Tibial artery (tissue), 4 donors: ENCODE measurements around the gene PDZRN4.

Experiments
- DNase-seq, 2 donors: peaks; one replicate each; pipeline ENCODE4 v3.0.0-alpha.2; 2019
- H3K27ac ChIP-seq, 2 donors: fragments of 200-600 bp; sonication (generic) in 1 of 2; 1 replicate in 1 of 2; 2 replicates in 1 of 2; pipeline ENCODE4 v1.5.1; 2018 to 2019; ENCODE audit warnings: mild to moderate bottlenecking in 1 of 2
- H3K27me3 ChIP-seq, 2 donors: fragments of 200-600 bp; sonication (generic) in 1 of 2; one replicate each; pipeline versions ENCODE4 v1.5.1 to v1.6.0; 2016 to 2019
- H3K36me3 ChIP-seq, 3 donors: fragments of 200-600 bp; sonication (generic) in 2 of 3; one replicate each; pipeline ENCODE4 v1.5.1; 2016 to 2019; ENCODE audit warnings: mild to moderate bottlenecking in 2 of 3
- H3K4me1 ChIP-seq, 4 donors: fragments of 200-600 bp; sonication (generic) in 2 of 4; 1 replicate in 3 of 4; 2 replicates in 1 of 4; pipeline ENCODE4 v1.5.1; 2016 to 2019
- H3K4me3 ChIP-seq, 2 donors: fragments of 200-600 bp; sonication (generic) in 1 of 2; 1 replicate in 1 of 2; 2 replicates in 1 of 2; pipeline ENCODE4 v1.5.1; 2018 to 2019; ENCODE audit warnings: mild to moderate bottlenecking in 2 of 2
- H3K9me3 ChIP-seq, 3 donors: fragments of 200-600 bp; sonication (generic) in 1 of 3; one replicate each; pipeline ENCODE4 v1.5.1; 2016 to 2019
- CTCF ChIP-seq, 2 experiments: fragments of 200-600 bp in 1 of 2; fragments of 450-650 bp in 1 of 2; IDR thresholded peaks; one replicate each; pipeline ENCODE4 v1.5.1; 2017 to 2019; ENCODE audit warnings: antibody characterized with exemption in 2 of 2, mild to moderate bottlenecking in 1 of 2, moderate library complexity in 1 of 2
- intact Hi-C: fragments of 100-400 bp; cut with DNase I; formaldehyde crosslinking; loops from one replicate; pipeline ENCODE4 v1.15.0; 2023; ENCODE audit warnings: low total_unique reads

The PDZRN4 gene

GRCh38 chr12:41339784-41340183, 151.7 kb downstream of the PDZRN4 start:
- DNase-seq, result no peak
- no peaks in the 10 kb centered on the region for H3K27me3 ChIP-seq
- intact Hi-C loops, result no loop called here

DNA sequence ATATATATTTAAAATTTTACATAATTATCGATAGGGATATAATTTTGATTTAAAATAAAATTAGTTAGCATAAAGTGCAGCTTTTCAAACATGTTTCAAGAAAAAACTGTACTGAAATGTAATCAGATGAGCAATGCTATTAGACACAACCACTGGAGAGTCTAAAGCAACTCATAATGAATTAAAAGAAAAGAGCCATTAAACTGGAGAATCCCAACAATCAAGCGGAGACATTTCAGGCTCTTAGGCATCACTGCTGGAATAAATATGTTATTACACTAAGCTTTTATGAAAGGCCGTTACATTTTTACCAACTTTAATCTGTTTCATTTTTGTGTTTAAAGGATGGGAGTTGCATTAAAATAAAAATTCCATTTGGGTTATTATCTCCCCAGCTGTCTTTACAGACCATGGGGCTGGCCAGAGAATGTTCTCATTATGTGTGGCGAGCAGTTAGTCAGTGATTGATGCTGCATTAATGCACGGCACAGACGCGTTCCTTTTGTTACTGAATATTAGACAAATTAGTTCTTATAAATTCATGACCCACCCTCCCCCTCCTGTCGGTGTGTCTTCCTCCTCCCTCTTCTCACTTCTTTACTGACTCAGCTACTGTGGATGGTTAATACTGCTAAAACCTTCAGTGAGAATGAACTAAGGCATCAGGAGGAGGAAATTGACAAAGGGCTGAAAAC, 156.8 kb downstream of the PDZRN4 start:
- H3K36me3 ChIP-seq, result no peaks in the 10 kb centered on the region
- no peak for TF ChIP-seq CTCF (IDR thresholded peaks at IDR 0.05)
- no peaks in the 10 kb centered on the region for H3K4me1 ChIP-seq
- no peak for DNase-seq
- H3K27ac ChIP-seq, result no peak overlapping the region
- no peak overlapping the region for H3K4me3 ChIP-seq
- intact Hi-C loops, result no loop called here
- no peaks in the 10 kb centered on the region for H3K9me3 ChIP-seq
- no peaks in the 10 kb centered on the region for H3K27me3 ChIP-seq

More at GRCh38 chr12:41339784-41340183, 151.7 kb downstream of the PDZRN4 start:
- TF ChIP-seq CTCF (IDR thresholded peaks at IDR 0.05), result no peak
- Histone ChIP-seq H3K9me3 (no peaks in the 10 kb centered on the region), H3K36me3 (no peaks in the 10 kb centered on the region), H3K4me3 (no peak overlapping the region), H3K4me1 (no peaks in the 10 kb centered on the region), H3K27ac (no peak overlapping the region)

DNA sequence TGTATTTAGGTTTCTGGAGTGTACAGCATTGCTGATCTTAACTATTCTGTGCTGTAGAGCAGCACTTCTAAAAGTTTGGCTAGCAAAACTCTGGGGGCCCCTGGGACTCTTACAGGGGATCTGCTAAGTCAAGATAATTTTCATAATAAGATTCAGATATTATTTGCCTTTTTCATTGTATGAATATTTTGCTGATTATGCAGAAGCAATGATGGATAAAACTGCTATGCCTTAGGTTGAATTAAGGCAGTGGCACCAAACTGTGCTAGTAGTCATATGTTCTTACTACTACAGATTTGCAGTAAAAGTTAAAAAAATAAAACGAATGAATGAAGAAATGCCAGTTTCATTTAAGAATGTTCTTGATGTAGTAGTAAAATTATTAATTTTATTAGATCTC, 160.1 kb downstream of the PDZRN4 start:
- Histone ChIP-seq H3K9me3 (no peaks in the 10 kb centered on the region), H3K4me1 (no peaks in the 10 kb centered on the region), H3K4me3 (no peak overlapping the region), H3K27ac (no peak overlapping the region), H3K27me3 (no peaks in the 10 kb centered on the region), H3K36me3 (no peaks in the 10 kb centered on the region)
- intact Hi-C loops, result no loop called here
- no peak for DNase-seq
- TF ChIP-seq CTCF (IDR thresholded peaks at IDR 0.05), result no peak

DNA sequence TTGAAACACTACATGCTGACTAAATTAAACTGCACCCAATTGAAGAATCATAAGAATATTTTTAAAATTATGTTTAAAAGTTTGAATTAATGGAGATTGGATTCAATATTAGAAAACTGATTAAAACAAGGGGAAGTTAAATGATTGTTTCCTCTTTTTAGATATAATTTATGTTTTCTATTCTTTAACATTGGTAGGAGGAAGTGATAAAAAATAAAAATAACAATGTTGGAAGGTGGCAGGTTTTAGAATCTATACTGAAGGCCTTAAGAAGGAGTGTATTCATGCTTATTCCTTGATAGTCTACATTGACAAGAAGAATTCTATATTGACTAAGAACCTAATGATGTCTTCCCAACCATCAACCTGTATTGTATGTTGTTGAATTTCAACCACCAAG, 168.1 kb downstream of the PDZRN4 start:
- DNase-seq, result no peak
- Histone ChIP-seq H3K36me3 (no peaks in the 10 kb centered on the region), H3K27me3 (no peaks in the 10 kb centered on the region), H3K27ac (no peak overlapping the region), H3K4me1 (no peaks in the 10 kb centered on the region), H3K9me3 (no peaks in the 10 kb centered on the region), H3K4me3 (no peak overlapping the region)
- no peak for TF ChIP-seq CTCF (IDR thresholded peaks at IDR 0.05)
- intact Hi-C loops, result no loop called here

DNA sequence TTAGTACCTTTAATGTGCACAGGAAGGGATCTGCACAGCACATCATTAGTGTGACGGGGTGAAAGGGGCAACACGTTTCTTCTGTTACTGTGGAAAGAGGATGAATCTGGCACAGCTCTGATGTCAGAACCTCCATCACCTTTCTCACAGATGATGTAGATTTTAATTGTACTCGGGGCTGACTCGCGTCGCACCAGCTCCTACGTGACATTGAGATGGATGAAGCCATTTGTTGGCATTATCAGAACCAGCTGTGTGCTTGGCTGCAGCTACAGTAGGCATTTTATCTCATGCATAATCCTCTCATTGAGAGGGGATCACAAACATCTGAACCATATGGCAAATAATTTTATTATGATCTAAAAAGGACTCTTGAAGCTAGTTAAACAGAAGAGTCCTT, 173.6 kb downstream of the PDZRN4 start:
- intact Hi-C loops, result no loop called here

More for the DNA sequence above, 173.6 kb downstream of the PDZRN4 start:
- no peak for TF ChIP-seq CTCF (IDR thresholded peaks at IDR 0.05)
- Histone ChIP-seq H3K4me3 (no peak overlapping the region), H3K9me3 (no peaks in the 10 kb centered on the region), H3K27ac (no peak overlapping the region), H3K27me3 (no peaks in the 10 kb centered on the region), H3K36me3 (no peaks in the 10 kb centered on the region), H3K4me1 (peaks cover 0 to 20% (median 6%) of the 10 kb centered on the region in 4 donors)
- DNase-seq, result no peak
